GM23338 (cell line): ENCODE data around the gene GTF2H4. TPM values are rescaled to one million over a fixed set of nuclear protein-coding genes. Genes with fewer than 3 reads are reported as not detected.

ENCODE experiments used
- ATAC-seq: fragments of 200-7000 bp; cut with Tn5 transposase; 3 replicates; pipeline ENCODE4 v1.9.1; 2020
- DNase-seq: peaks from one replicate; pipeline ENCODE4 v3.0.0-alpha.2; 2015; ENCODE audit warnings: low spot score
- H2AFZ ChIP-seq: fragments of 200-600 bp; sonication (generic); 2 replicates; pipeline ENCODE4 v1.8.0; 2016; ENCODE audit warnings: antibody characterized with exemption, mild to moderate bottlenecking, moderate library complexity
- H3F3A ChIP-seq: fragments of 200-600 bp; sonication (generic); replicated peaks from 2 replicates; pipeline ENCODE4 v1.8.0; 2017; ENCODE audit warnings: antibody characterized with exemption, mixed run types, low read depth
- H3K27ac ChIP-seq: fragments of 200-600 bp; sonication (generic); 2 replicates; pipeline ENCODE4 v1.6.1; 2016; ENCODE audit warnings: low read depth
- H3K27me3 ChIP-seq: fragments of 200-600 bp; sonication (generic); 2 replicates; pipeline ENCODE4 v1.8.0; 2016; ENCODE audit warnings: mild to moderate bottlenecking, mixed run types, moderate library complexity; ENCODE audit not compliant: insufficient read depth
- H3K36me3 ChIP-seq: fragments of 200-600 bp; sonication (generic); 2 replicates; pipeline ENCODE4 v1.8.0; 2016; ENCODE audit warnings: mild to moderate bottlenecking; ENCODE audit not compliant: insufficient read depth
- H3K4me1 ChIP-seq: fragments of 200-600 bp; sonication (generic); 2 replicates; pipeline ENCODE4 v1.8.0; 2016; ENCODE audit warnings: mild to moderate bottlenecking, moderate library complexity; ENCODE audit not compliant: insufficient read depth
- H3K4me2 ChIP-seq: fragments of 200-600 bp; sonication (generic); 2 replicates; pipeline ENCODE4 v1.7.1; 2017; ENCODE audit warnings: mixed run types
- H3K4me3 ChIP-seq: fragments of 200-600 bp; sonication (generic); 2 replicates; pipeline ENCODE4 v1.6.1; 2016; ENCODE audit warnings: mixed run types
- H3K79me2 ChIP-seq: fragments of 200-600 bp; sonication (generic); replicated peaks from 2 replicates; pipeline ENCODE4 v1.8.0; 2017; ENCODE audit warnings: mild to moderate bottlenecking; ENCODE audit not compliant: insufficient read depth
- H3K9me2 ChIP-seq: fragments of 200-600 bp; sonication (generic); 2 replicates; pipeline ENCODE4 v1.8.0; 2017; ENCODE audit not compliant: insufficient read depth
- H4K20me1 ChIP-seq: fragments of 200-600 bp; sonication (generic); replicated peaks from 2 replicates; pipeline ENCODE4 v1.8.0; 2017; ENCODE audit warnings: mild to moderate bottlenecking; ENCODE audit not compliant: insufficient read depth
- H3K27ac Mint-ChIP-seq: 2 replicates; pipeline ENCODE4 v1.8.0; 2020; ENCODE audit warnings: inconsistent platforms, mild to moderate bottlenecking, moderate library complexity, mixed read lengths
- H3K27me3 Mint-ChIP-seq: 3 replicates; pipeline ENCODE4 v1.8.0; 2022; ENCODE audit warnings: low read depth, mild to moderate bottlenecking, moderate library complexity, mixed read lengths, inconsistent platforms; ENCODE audit not compliant: insufficient read depth, poor library complexity
- H3K36me3 Mint-ChIP-seq: 3 replicates; pipeline ENCODE4 v1.8.0; 2021; ENCODE audit warnings: low read depth, mild to moderate bottlenecking, inconsistent platforms, moderate library complexity, mixed read lengths
- H3K4me1 Mint-ChIP-seq: 3 replicates; pipeline ENCODE4 v1.8.0; 2020; ENCODE audit warnings: mild to moderate bottlenecking, inconsistent platforms, mixed read lengths
- H3K4me3 Mint-ChIP-seq: 3 replicates; pipeline ENCODE4 v1.8.0; 2021; ENCODE audit warnings: moderate library complexity, mild to moderate bottlenecking, inconsistent platforms, mixed read lengths
- H3K9me3 Mint-ChIP-seq: 3 replicates; pipeline ENCODE4 v1.8.0; 2020; ENCODE audit warnings: moderate library complexity, mild to moderate bottlenecking, inconsistent platforms, mixed read lengths
- CTCF ChIP-seq, 2 experiments: fragments of 200-600 bp in 1 of 2; sonication (generic) in 1 of 2; conservative IDR thresholded peaks; 2 replicates each; pipeline versions ENCODE4 v1.5.1 to v1.6.1; 2016 to 2017; ENCODE audit warnings: antibody characterized with exemption in 2 of 2, low read depth in 2 of 2, mild to moderate bottlenecking in 2 of 2, moderate library complexity in 1 of 2
- ETS1 ChIP-seq: IDR thresholded peaks from 2 replicates; pipeline ENCODE4 v1.6.1; 2016; ENCODE audit warnings: antibody characterized with exemption
- EZH2 ChIP-seq: fragments of 200-600 bp; sonication (generic); IDR thresholded peaks from one replicate; pipeline ENCODE4 v1.8.0; 2017; ENCODE audit warnings: antibody characterized with exemption, mild to moderate bottlenecking, low read depth; ENCODE audit not compliant: unreplicated experiment
- EZH2phosphoT487 ChIP-seq: fragments of 200-600 bp; sonication (generic); IDR thresholded peaks from one replicate; pipeline ENCODE4 v1.8.1; 2018; ENCODE audit warnings: antibody characterized with exemption; ENCODE audit not compliant: unreplicated experiment
- JUNB ChIP-seq: IDR thresholded peaks from one replicate; pipeline ENCODE4 v1.6.1; 2016; ENCODE audit warnings: antibody characterized with exemption; ENCODE audit not compliant: unreplicated experiment
- NANOG ChIP-seq: IDR thresholded peaks from 2 replicates; pipeline ENCODE4 v1.6.1; 2016; ENCODE audit warnings: antibody characterized with exemption, borderline replicate concordance
- POLR2AphosphoS5 ChIP-seq: IDR thresholded peaks from 2 replicates; pipeline ENCODE4 v1.6.1; 2016; ENCODE audit warnings: antibody characterized with exemption, low read depth
- STAT1 ChIP-seq: IDR thresholded peaks from one replicate; pipeline ENCODE4 v1.6.1; 2016; ENCODE audit warnings: antibody characterized with exemption; ENCODE audit not compliant: unreplicated experiment
- ZNF114 ChIP-seq: fragments of 250-450 bp; sonication (Bioruptor Pico); IDR thresholded peaks from 2 replicates; pipeline ENCODE4 v1.5.0; 2020; ENCODE audit warnings: mild to moderate bottlenecking, moderate library complexity
- ZNF331 ChIP-seq: fragments of 250-450 bp; sonication (Bioruptor Pico); IDR thresholded peaks from 2 replicates; pipeline ENCODE4 v1.5.0; 2020; ENCODE audit warnings: low read depth, mild to moderate bottlenecking, moderate library complexity
- polyA plus RNA-seq: library from polyadenylated mRNA; unstranded; fragments of >200 nt; fragmentation: Nextera tagmentation; extraction: Ambion mirVana; gene quantifications from 2 replicates; pipeline ENCODE4 v1.2.1, GENCODE V29; 2016
- total RNA-seq: library from RNA; depleted of rRNA; stranded (reverse); fragments of >200 nt; shearing (Covaris generic); gene quantifications from 2 replicates; pipeline ENCODE4 v1.2.3, GENCODE V29; 2014
- TF ChIP-seq, protein P1 (sequence below): IDR thresholded peaks from one replicate; pipeline ENCODE4 v1.6.1; 2018; ENCODE audit warnings: antibody characterized with exemption; ENCODE audit not compliant: unreplicated experiment

GTF2H4 gene
- total and polyA plus RNA-seq, 2 experiments from 2014 or later = 14.8 to 32.6 TPM

DNA sequence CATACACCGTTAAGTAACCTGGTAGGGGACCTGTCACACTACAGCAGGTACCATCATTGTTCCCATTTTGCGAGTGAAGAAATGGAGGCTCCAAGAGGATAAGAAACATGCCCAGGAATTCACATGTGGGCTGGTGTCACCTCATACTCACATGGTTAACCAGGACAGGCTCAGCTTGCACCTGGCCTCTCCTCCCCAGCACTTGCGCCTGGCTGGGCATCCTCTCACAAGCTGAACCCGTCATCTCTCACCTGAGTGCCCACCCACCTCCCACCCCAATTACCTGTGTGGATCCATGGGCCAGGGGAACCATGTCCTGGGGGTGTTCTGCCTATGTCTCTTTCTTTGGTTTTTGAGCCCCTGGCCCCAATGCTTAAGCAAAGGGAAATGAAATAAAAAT lies 22.5 kb downstream of the GTF2H4 start:
- no peaks in the 10 kb centered on the region for H3K27me3 ChIP-seq
- ATAC-seq (no peak), DNase-seq (no peak)
- H3F3A ChIP-seq = no peaks in the 10 kb centered on the region
- no peaks in the 10 kb centered on the region for H4K20me1 ChIP-seq
- H3K27ac ChIP-seq = no peak overlapping the region
- no peaks in the 10 kb centered on the region for H3K79me2 ChIP-seq
- Mint-ChIP-seq H3K9me3 (peaks cover 14% of the 10 kb centered on the region), H3K4me3 (no peak overlapping the region), H3K27me3 (peaks cover 12% of the 10 kb centered on the region), H3K27ac (no peak overlapping the region), H3K4me1 (peaks cover 3% of the 10 kb centered on the region; the same call in 1 of the 3 replicates), H3K36me3 (peaks cover 32% of the 10 kb centered on the region)
- H3K36me3 ChIP-seq = no peaks in the 10 kb centered on the region
- H2AFZ ChIP-seq = no peak overlapping the region
- no peaks in the 10 kb centered on the region for H3K9me2 ChIP-seq
- H3K4me3 ChIP-seq = no peak overlapping the region
- no peak for TF ChIP-seq CTCF (conservative IDR thresholded peaks at IDR 0.05; ENCODE audit: low read depth in 2 of 2)
- TF ChIP-seq, protein P1, sequence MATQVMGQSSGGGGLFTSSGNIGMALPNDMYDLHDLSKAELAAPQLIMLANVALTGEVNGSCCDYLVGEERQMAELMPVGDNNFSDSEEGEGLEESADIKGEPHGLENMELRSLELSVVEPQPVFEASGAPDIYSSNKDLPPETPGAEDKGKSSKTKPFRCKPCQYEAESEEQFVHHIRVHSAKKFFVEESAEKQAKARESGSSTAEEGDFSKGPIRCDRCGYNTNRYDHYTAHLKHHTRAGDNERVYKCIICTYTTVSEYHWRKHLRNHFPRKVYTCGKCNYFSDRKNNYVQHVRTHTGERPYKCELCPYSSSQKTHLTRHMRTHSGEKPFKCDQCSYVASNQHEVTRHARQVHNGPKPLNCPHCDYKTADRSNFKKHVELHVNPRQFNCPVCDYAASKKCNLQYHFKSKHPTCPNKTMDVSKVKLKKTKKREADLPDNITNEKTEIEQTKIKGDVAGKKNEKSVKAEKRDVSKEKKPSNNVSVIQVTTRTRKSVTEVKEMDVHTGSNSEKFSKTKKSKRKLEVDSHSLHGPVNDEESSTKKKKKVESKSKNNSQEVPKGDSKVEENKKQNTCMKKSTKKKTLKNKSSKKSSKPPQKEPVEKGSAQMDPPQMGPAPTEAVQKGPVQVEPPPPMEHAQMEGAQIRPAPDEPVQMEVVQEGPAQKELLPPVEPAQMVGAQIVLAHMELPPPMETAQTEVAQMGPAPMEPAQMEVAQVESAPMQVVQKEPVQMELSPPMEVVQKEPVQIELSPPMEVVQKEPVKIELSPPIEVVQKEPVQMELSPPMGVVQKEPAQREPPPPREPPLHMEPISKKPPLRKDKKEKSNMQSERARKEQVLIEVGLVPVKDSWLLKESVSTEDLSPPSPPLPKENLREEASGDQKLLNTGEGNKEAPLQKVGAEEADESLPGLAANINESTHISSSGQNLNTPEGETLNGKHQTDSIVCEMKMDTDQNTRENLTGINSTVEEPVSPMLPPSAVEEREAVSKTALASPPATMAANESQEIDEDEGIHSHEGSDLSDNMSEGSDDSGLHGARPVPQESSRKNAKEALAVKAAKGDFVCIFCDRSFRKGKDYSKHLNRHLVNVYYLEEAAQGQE = no peak
- TF ChIP-seq EZH2 = no peak
- no peak for TF ChIP-seq STAT1
- TF ChIP-seq EZH2phosphoT487 = no peak
- no peak for TF ChIP-seq NANOG
- TF ChIP-seq ETS1 = no peak
- TF ChIP-seq POLR2AphosphoS5 = no peak
- TF ChIP-seq JUNB = no peak
- no peak for TF ChIP-seq ZNF114 (CRISPR knock-in tag)
- TF ChIP-seq ZNF331 (CRISPR knock-in tag) = no peak
- H3K4me2 ChIP-seq = no peak overlapping the region
- no peaks in the 10 kb centered on the region for H3K4me1 ChIP-seq
